Skeletal muscle tissue (tissue), 4 donors: ENCODE measurements around the gene ANKRD28. TPM values are rescaled to one million over a fixed set of nuclear protein-coding genes. Genes with fewer than 3 reads are reported as not detected.

Experiments used
- H3K27ac ChIP-seq: one replicate; pipeline ENCODE4 v1.7.0; 2013; ENCODE audit warnings: mild to moderate bottlenecking, low read depth, low read length, inconsistent platforms
- H3K27me3 ChIP-seq, 3 donors: one replicate each; pipeline ENCODE4 v1.7.0; 2013; ENCODE audit warnings: low read length in 3 of 3; ENCODE audit not compliant: control insufficient read depth in 3 of 3, insufficient read depth in 3 of 3
- H3K36me3 ChIP-seq, 3 donors: one replicate each; pipeline ENCODE4 v1.7.0; 2013; ENCODE audit warnings: low read length in 3 of 3; ENCODE audit not compliant: control insufficient read depth in 3 of 3, insufficient read depth in 3 of 3
- H3K4me1 ChIP-seq, 3 donors: one replicate each; pipeline ENCODE4 v1.7.0; 2013; ENCODE audit warnings: low read length in 3 of 3, mild to moderate bottlenecking in 3 of 3; ENCODE audit not compliant: control insufficient read depth in 3 of 3, insufficient read depth in 3 of 3
- H3K4me3 ChIP-seq, 3 donors: one replicate each; pipeline ENCODE4 v1.7.0; 2013; ENCODE audit warnings: low read length in 3 of 3
- H3K9ac ChIP-seq, 3 donors: one replicate each; pipeline ENCODE4 v1.7.0; 2013; ENCODE audit warnings: low read length in 3 of 3, mild to moderate bottlenecking in 3 of 3, moderate library complexity in 2 of 3, low read depth in 1 of 3
- H3K9me3 ChIP-seq, 3 donors: one replicate each; pipeline ENCODE4 v1.7.0; 2013; ENCODE audit warnings: low read length in 3 of 3; ENCODE audit not compliant: control insufficient read depth in 3 of 3
- total RNA-seq: library from RNA; depleted of rRNA; stranded (reverse); fragments of >200 nt; gene quantifications from one replicate; pipeline ENCODE4 v1.2.3, GENCODE V29; 2014
- donor health status: Osteomylitis.

ANKRD28 gene
- total RNA-seq, 1 donor from 2014 or later: 43.8 TPM

GRCh38 chr3:15637131-15637951 is 160.4 kb downstream of the ANKRD28 start:
- Histone ChIP-seq H3K27ac (peak overlapping the region; percentile 90), H3K27me3 (no peaks in the 10 kb centered on the region), H3K9ac (peak overlapping the region; percentile 2 to 42 (median 34)), H3K36me3 (peaks cover 0 to 3% (median 0%) of the 10 kb centered on the region in 3 donors), H3K9me3 (no peaks in the 10 kb centered on the region), H3K4me1 (peaks cover 55 to 69% (median 62%) of the 10 kb centered on the region in 3 donors), H3K4me3 (peak overlapping the region in 1 of 3 donors; percentile 42)

DNA sequence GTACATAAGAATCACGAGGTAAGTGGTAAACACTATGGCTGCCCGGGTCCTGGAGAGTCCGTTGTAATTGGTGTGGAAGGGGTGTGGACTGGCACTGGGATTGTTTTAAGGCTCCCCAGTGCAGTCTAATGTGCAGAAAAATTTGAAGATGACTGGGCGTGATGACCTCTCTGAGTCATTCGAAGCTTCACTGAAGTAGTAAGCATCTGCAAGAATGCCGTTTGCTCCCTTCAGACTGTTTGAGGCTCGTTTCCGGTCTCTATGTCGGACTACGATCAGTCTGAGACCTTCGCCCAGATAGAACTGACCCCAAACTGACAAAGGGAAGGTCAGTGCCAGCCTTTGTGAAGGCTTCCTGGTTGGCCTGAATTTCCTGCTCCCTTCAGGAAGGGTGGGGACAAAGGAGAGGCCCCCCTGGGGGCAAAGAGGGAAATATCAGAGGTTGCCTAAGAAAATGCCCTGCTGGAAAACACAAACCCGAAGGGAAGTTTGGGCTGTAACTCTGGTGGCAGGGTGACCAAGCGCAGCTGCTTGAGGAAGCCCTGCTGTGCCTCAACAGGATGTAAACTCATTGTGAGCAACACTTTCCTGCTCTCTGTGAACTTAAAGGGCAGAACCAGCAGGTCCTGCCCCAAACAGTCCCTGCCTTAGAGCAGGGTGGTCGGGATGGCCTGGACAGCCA is 161.6 kb downstream of the ANKRD28 start:
- Histone ChIP-seq H3K36me3 (no peaks in the 10 kb centered on the region), H3K4me1 (peaks cover 53 to 71% (median 68%) of the 10 kb centered on the region in 3 donors), H3K9ac (peak overlapping the region; percentile 2 to 59 (median 42)), H3K9me3 (no peaks in the 10 kb centered on the region), H3K4me3 (peak overlapping the region; percentile 23 to 34 (median 28)), H3K27ac (peak overlapping the region; percentile 90), H3K27me3 (no peaks in the 10 kb centered on the region)

GRCh38 chr3:15635121-15635661 is 162.6 kb downstream of the ANKRD28 start:
- peak overlapping the region in 2 of 3 donors; percentile 26 to 42 for H3K9ac ChIP-seq
- no peaks in the 10 kb centered on the region for H3K36me3 ChIP-seq
- H3K9me3 ChIP-seq: no peaks in the 10 kb centered on the region
- H3K27me3 ChIP-seq: no peaks in the 10 kb centered on the region
- peaks cover 57 to 75% (median 71%) of the 10 kb centered on the region in 3 donors for H3K4me1 ChIP-seq
- peak overlapping the region; percentile 23 to 34 (median 28) for H3K4me3 ChIP-seq
- peak overlapping the region; percentile 90 for H3K27ac ChIP-seq

DNA sequence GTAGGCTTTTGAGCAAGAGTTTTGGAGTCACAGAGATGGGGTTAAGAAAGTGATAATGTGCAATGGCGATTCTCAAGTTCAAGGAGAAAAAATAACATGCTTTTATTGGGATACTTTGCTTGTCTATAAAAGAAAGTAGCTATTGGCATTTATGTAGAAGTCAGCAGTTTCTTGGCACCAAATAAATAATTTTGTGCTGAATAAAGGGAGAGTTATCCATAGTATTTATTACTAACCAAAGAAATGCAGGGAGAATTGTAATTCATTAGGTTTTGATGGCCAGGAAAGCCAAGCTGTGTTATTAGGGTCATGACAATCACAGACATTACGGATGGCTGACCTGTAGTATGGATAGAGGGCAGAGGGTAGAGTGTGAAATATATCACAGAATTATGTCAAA is 163.1 kb downstream of the ANKRD28 start:
- Histone ChIP-seq H3K36me3 (no peaks in the 10 kb centered on the region), H3K4me3 (no peak overlapping the region), H3K9ac (peak overlapping the region; percentile 26 to 42 (median 34)), H3K27ac (peak overlapping the region; percentile 90), H3K4me1 (peaks cover 61 to 80% (median 74%) of the 10 kb centered on the region in 3 donors), H3K9me3 (no peaks in the 10 kb centered on the region), H3K27me3 (no peaks in the 10 kb centered on the region)

DNA sequence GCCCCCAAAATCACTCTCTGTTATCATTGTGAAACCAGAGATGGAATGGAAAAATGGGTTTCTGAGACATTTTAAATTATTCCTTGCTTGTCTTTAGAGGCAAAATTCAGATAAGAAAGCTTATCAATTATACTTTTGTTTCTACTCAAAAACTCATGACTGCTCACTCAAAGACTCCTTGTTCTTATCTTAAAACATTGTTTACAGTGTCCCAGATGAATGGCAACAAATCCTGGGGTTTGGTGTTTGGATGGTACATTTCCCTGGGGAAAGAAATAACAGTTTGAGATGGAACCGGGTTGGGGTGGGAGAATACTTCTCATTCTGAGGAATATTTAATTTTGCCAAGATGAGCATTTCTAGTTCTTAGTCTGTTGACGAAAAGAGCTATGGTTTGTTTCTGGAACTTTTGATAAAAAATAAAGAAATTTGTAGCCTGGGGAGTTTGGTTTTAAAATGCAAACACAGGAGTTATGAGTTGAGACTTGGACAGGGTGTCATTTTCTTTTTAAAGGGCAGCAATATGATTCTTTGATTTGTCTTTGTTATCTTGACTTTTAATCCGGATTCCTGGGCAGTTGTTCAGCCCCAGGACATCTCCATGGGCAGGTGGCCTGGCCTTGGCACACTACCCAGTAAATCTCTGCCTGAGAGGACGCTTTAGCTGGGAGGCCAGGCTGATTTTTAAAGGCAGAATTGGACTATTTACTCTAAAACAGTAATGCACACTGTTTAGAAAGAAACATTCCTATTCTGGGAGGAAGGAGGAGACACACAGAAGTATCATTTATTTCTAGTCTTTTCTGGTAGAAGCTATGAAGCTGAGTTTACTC is 163.8 kb downstream of the ANKRD28 start:
- peak overlapping the region; percentile 26 to 42 (median 34) for H3K9ac ChIP-seq
- H3K27ac ChIP-seq: peak overlapping the region; percentile 90
- no peak overlapping the region for H3K4me3 ChIP-seq
- no peaks in the 10 kb centered on the region for H3K27me3 ChIP-seq
- H3K4me1 ChIP-seq: peaks cover 61 to 80% (median 69%) of the 10 kb centered on the region in 3 donors
- H3K9me3 ChIP-seq: no peaks in the 10 kb centered on the region
- H3K36me3 ChIP-seq: no peaks in the 10 kb centered on the region

GRCh38 chr3:15633159-15633558 is 164.6 kb downstream of the ANKRD28 start:
- no peaks in the 10 kb centered on the region for H3K36me3 ChIP-seq
- no peak overlapping the region for H3K9ac ChIP-seq
- H3K4me1 ChIP-seq: peaks cover 56 to 71% (median 61%) of the 10 kb centered on the region in 3 donors
- peak overlapping the region; percentile 90 for H3K27ac ChIP-seq
- H3K27me3 ChIP-seq: no peaks in the 10 kb centered on the region
- no peaks in the 10 kb centered on the region for H3K9me3 ChIP-seq
- no peak overlapping the region for H3K4me3 ChIP-seq

- H3K4me3 ChIP-seq: no peak overlapping the region
- H3K9ac ChIP-seq: no peak overlapping the region
- H3K36me3 ChIP-seq: peaks cover 0 to 3% (median 0%) of the 10 kb centered on the region in 3 donors
- H3K4me1 ChIP-seq: peaks cover 47 to 62% (median 53%) of the 10 kb centered on the region in 3 donors
- peak overlapping the region; percentile 61 for H3K27ac ChIP-seq
- H3K9me3 ChIP-seq: no peaks in the 10 kb centered on the region
- no peaks in the 10 kb centered on the region for H3K27me3 ChIP-seq
These were observed 165.6 kb downstream of the ANKRD28 start for GRCh38 chr3:15632212-15632580.

DNA sequence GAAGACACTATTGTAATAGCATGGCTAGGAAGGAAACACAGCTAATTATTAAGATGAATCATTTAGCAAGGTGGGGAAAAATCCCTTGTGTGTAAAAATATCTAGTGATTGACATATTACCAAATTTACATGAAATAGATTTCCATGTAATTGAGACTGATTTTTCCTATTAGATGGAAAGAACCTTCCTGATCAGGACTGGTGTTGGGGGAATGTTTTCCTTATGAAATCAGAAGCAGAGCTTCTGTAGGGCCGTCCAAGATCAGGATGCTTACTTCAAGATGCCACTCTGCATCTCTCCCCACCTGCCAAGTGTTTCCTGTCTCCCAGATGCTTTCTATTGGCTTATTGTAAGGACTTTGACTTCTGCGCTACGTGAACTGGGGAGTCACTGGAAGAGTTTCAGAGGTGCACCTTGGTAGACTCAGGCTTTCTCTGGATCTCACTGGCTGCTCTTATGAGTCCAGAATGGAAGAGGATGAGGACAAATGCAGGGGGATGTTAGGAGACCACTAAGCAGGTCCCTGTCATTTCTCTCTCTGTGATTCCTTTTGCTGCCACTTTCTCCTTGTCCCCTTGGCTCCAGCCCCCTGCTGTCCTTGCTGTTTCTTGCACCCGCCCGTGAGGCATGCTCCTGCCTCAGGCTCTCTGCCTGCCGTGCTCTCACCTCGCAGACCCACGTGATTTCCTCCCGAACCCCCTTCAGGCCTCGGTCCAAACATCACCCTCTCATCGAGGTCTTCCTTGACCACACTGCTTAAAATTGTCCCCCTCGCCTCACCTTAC is 166.2 kb downstream of the ANKRD28 start:
- Histone ChIP-seq H3K9me3 (no peaks in the 10 kb centered on the region), H3K4me3 (no peak overlapping the region), H3K9ac (peak overlapping the region in 1 of 3 donors; percentile 34), H3K27me3 (no peaks in the 10 kb centered on the region), H3K4me1 (peaks cover 42 to 57% (median 48%) of the 10 kb centered on the region in 3 donors), H3K36me3 (peaks cover 0 to 3% (median 0%) of the 10 kb centered on the region in 3 donors), H3K27ac (peak overlapping the region; percentile 61)
